GM23338 (cell line): ENCODE results near the gene ORAI3. TPM values are rescaled to one million over a fixed set of nuclear protein-coding genes. Genes with fewer than 3 reads are reported as not detected.

Experiments used
- ATAC-seq: fragments of 200-7000 bp; cut with Tn5 transposase; 3 replicates; pipeline ENCODE4 v1.9.1; 2020
- DNase-seq: peaks from one replicate; pipeline ENCODE4 v3.0.0-alpha.2; 2015; ENCODE audit warnings: low spot score
- H2AFZ ChIP-seq: fragments of 200-600 bp; sonication (generic); 2 replicates; pipeline ENCODE4 v1.8.0; 2016; ENCODE audit warnings: antibody characterized with exemption, mild to moderate bottlenecking, moderate library complexity
- H3F3A ChIP-seq: fragments of 200-600 bp; sonication (generic); replicated peaks from 2 replicates; pipeline ENCODE4 v1.8.0; 2017; ENCODE audit warnings: antibody characterized with exemption, mixed run types, low read depth
- H3K27ac ChIP-seq: fragments of 200-600 bp; sonication (generic); 2 replicates; pipeline ENCODE4 v1.6.1; 2016; ENCODE audit warnings: low read depth
- H3K27me3 ChIP-seq: fragments of 200-600 bp; sonication (generic); 2 replicates; pipeline ENCODE4 v1.8.0; 2016; ENCODE audit warnings: mild to moderate bottlenecking, mixed run types, moderate library complexity; ENCODE audit not compliant: insufficient read depth
- H3K36me3 ChIP-seq: fragments of 200-600 bp; sonication (generic); 2 replicates; pipeline ENCODE4 v1.8.0; 2016; ENCODE audit warnings: mild to moderate bottlenecking; ENCODE audit not compliant: insufficient read depth
- H3K4me1 ChIP-seq: fragments of 200-600 bp; sonication (generic); 2 replicates; pipeline ENCODE4 v1.8.0; 2016; ENCODE audit warnings: mild to moderate bottlenecking, moderate library complexity; ENCODE audit not compliant: insufficient read depth
- H3K4me2 ChIP-seq: fragments of 200-600 bp; sonication (generic); 2 replicates; pipeline ENCODE4 v1.7.1; 2017; ENCODE audit warnings: mixed run types
- H3K4me3 ChIP-seq: fragments of 200-600 bp; sonication (generic); 2 replicates; pipeline ENCODE4 v1.6.1; 2016; ENCODE audit warnings: mixed run types
- H3K79me2 ChIP-seq: fragments of 200-600 bp; sonication (generic); replicated peaks from 2 replicates; pipeline ENCODE4 v1.8.0; 2017; ENCODE audit warnings: mild to moderate bottlenecking; ENCODE audit not compliant: insufficient read depth
- H3K9me2 ChIP-seq: fragments of 200-600 bp; sonication (generic); 2 replicates; pipeline ENCODE4 v1.8.0; 2017; ENCODE audit not compliant: insufficient read depth
- H4K20me1 ChIP-seq: fragments of 200-600 bp; sonication (generic); replicated peaks from 2 replicates; pipeline ENCODE4 v1.8.0; 2017; ENCODE audit warnings: mild to moderate bottlenecking; ENCODE audit not compliant: insufficient read depth
- H3K27ac Mint-ChIP-seq: 2 replicates; pipeline ENCODE4 v1.8.0; 2020; ENCODE audit warnings: inconsistent platforms, mild to moderate bottlenecking, moderate library complexity, mixed read lengths
- H3K27me3 Mint-ChIP-seq: 3 replicates; pipeline ENCODE4 v1.8.0; 2022; ENCODE audit warnings: low read depth, mild to moderate bottlenecking, moderate library complexity, mixed read lengths, inconsistent platforms; ENCODE audit not compliant: insufficient read depth, poor library complexity
- H3K36me3 Mint-ChIP-seq: 3 replicates; pipeline ENCODE4 v1.8.0; 2021; ENCODE audit warnings: low read depth, mild to moderate bottlenecking, inconsistent platforms, moderate library complexity, mixed read lengths
- H3K4me1 Mint-ChIP-seq: 3 replicates; pipeline ENCODE4 v1.8.0; 2020; ENCODE audit warnings: mild to moderate bottlenecking, inconsistent platforms, mixed read lengths
- H3K4me3 Mint-ChIP-seq: 3 replicates; pipeline ENCODE4 v1.8.0; 2021; ENCODE audit warnings: moderate library complexity, mild to moderate bottlenecking, inconsistent platforms, mixed read lengths
- H3K9me3 Mint-ChIP-seq: 3 replicates; pipeline ENCODE4 v1.8.0; 2020; ENCODE audit warnings: moderate library complexity, mild to moderate bottlenecking, inconsistent platforms, mixed read lengths
- CREB1 ChIP-seq: fragments of 250-450 bp; sonication (Bioruptor Pico); IDR thresholded peaks from 2 replicates; pipeline ENCODE4 v1.5.0; 2020; ENCODE audit warnings: low read depth, mild to moderate bottlenecking, moderate library complexity
- NANOG ChIP-seq: IDR thresholded peaks from 2 replicates; pipeline ENCODE4 v1.6.1; 2016; ENCODE audit warnings: antibody characterized with exemption, borderline replicate concordance
- POLR2AphosphoS5 ChIP-seq: IDR thresholded peaks from 2 replicates; pipeline ENCODE4 v1.6.1; 2016; ENCODE audit warnings: antibody characterized with exemption, low read depth
- ZNF114 ChIP-seq: fragments of 250-450 bp; sonication (Bioruptor Pico); IDR thresholded peaks from 2 replicates; pipeline ENCODE4 v1.5.0; 2020; ENCODE audit warnings: mild to moderate bottlenecking, moderate library complexity
- ZNF331 ChIP-seq: fragments of 250-450 bp; sonication (Bioruptor Pico); IDR thresholded peaks from 2 replicates; pipeline ENCODE4 v1.5.0; 2020; ENCODE audit warnings: low read depth, mild to moderate bottlenecking, moderate library complexity
- ZNF462 ChIP-seq: fragments of 250-450 bp; sonication (Bioruptor Pico); IDR thresholded peaks from 2 replicates; pipeline ENCODE4 v1.5.0; 2020; ENCODE audit warnings: mild to moderate bottlenecking, moderate library complexity
- long read RNA-seq: library from polyadenylated mRNA; unstranded; transcript quantifications from one replicate; pipeline ENCODE4 v2.0.0, GENCODE V29; 2020; ENCODE audit not compliant: unreplicated experiment
- polyA plus RNA-seq: library from polyadenylated mRNA; unstranded; fragments of >200 nt; fragmentation: Nextera tagmentation; extraction: Ambion mirVana; gene quantifications from 2 replicates; pipeline ENCODE4 v1.2.1, GENCODE V29; 2016
- total RNA-seq: library from RNA; depleted of rRNA; stranded (reverse); fragments of >200 nt; shearing (Covaris generic); gene quantifications from 2 replicates; pipeline ENCODE4 v1.2.3, GENCODE V29; 2014; rRNA removed

ORAI3 gene
- 14.9 and 15.9 TPM in 2 replicates for total RNA-seq
- 6.9 and 9.8 TPM in 2 replicates for polyA plus RNA-seq
- long read RNA-seq, transcript ORAI3-201 (2 exons, 2,206 nt): major isoform, 20 of 20 reads
- long read RNA-seq, partial matches to known transcripts: 0 of 20 reads
- long read RNA-seq, other reads (novel, unspliced or antisense): 0 of 20 reads

- Histone ChIP-seq H3K4me2 (peak within 1 kb of the TSS; percentile 98), H3K79me2 (0 out of 2 replicates have a peak, but pooled peaks cover 6% of the 10 kb centered on the region), H3K27ac (peak within 1 kb of the TSS; percentile 100), H2AFZ (no peak within 1 kb of the TSS; the same call in 1 of the 2 replicates), H3K9me2 (no peaks in the 10 kb centered on the region), H3K4me1 (peaks cover 7% of the 10 kb centered on the region; the same call in 1 of the 2 replicates), H3F3A (peaks cover 18% of the 10 kb centered on the region), H3K4me3 (peak within 1 kb of the TSS; percentile 92), H3K36me3 (peaks cover 7% of the 10 kb centered on the region), H3K27me3 (no peaks in the 10 kb centered on the region), H4K20me1 (peaks cover 12% of the 10 kb centered on the region)
- peaks cover 22% of the 10 kb centered on the region for H3K36me3 Mint-ChIP-seq
- peak; percentile 38 for ATAC-seq
- no peaks in the 10 kb centered on the region for H3K9me3 Mint-ChIP-seq
- TF ChIP-seq ZNF331: no peak
- TF ChIP-seq ZNF462 (CRISPR knock-in tag): no peak
- no peak for TF ChIP-seq NANOG
- TF ChIP-seq ZNF114 (CRISPR knock-in tag): no peak
- peak; percentile 57 for TF ChIP-seq POLR2AphosphoS5
- no peak for TF ChIP-seq CREB1
- peaks cover 33% of the 10 kb centered on the region for H3K4me1 Mint-ChIP-seq
- peak; percentile 87 for DNase-seq
- H3K27ac Mint-ChIP-seq: peak within 1 kb of the TSS; percentile 99
- peaks cover 23% of the 10 kb centered on the region for H3K27me3 Mint-ChIP-seq
- H3K4me3 Mint-ChIP-seq: peak within 1 kb of the TSS; percentile 88
These were observed at the start of gene ORAI3 for GRCh38 chr16:30948667-30949649. Gene ORAI3 (plus strand): TSS chr16:30949068. CDS start chr16:30949290, 222 bp downstream.
